Activated naive CD4-positive, alpha-beta T cell treated with anti-CD3 and anti-CD28 coated beads for 36 hours (primary cell): ENCODE data around the gene MPG. TPM values are rescaled to one million over a fixed set of nuclear protein-coding genes. Genes with fewer than 3 reads are reported as not detected.
"Not testable (repeated sequence)": the region's sequence is repeated elsewhere in the genome, so short reads cannot be mapped to it uniquely, and the experiment has no call there.

Experiments used
- CTCF ChIA-PET: fragments of 350-600 bp; sonication (Branson Sonifier 250); formaldehyde crosslinking; loops from one replicate; lab custom pipeline; 2021; ENCODE audit warnings: antibody characterized with exemption; lab: Charles Lee
- DNase-seq: peaks from one replicate; pipeline ENCODE4 v3.0.0-alpha.2; 2020
- H3K27ac Mint-ChIP-seq: one replicate; pipeline ENCODE4 v1.8.0; 2021; ENCODE audit warnings: mild to moderate bottlenecking, mixed read lengths
- H3K27me3 Mint-ChIP-seq: one replicate; pipeline ENCODE4 v1.8.0; 2021; ENCODE audit warnings: low read depth, mixed read lengths
- H3K36me3 Mint-ChIP-seq: one replicate; pipeline ENCODE4 v1.8.0; 2021; ENCODE audit warnings: low read depth, mixed read lengths
- H3K4me1 Mint-ChIP-seq: one replicate; pipeline ENCODE4 v1.8.0; 2021; ENCODE audit warnings: low read depth, mixed read lengths
- H3K4me3 Mint-ChIP-seq: one replicate; pipeline ENCODE4 v1.8.0; 2021; ENCODE audit warnings: mild to moderate bottlenecking, moderate library complexity, mixed read lengths
- H3K9me3 Mint-ChIP-seq: one replicate; pipeline ENCODE4 v1.8.0; 2021; ENCODE audit warnings: mixed read lengths
- intact Hi-C: fragments of 100-400 bp; cut with micrococcal nuclease; formaldehyde crosslinking; loops from one replicate; pipeline ENCODE4 v1.15.1; 2023
- total RNA-seq, 2 experiments: library from RNA; stranded (reverse); gene quantifications; one replicate each; pipeline ENCODE4 v1.2.3, GENCODE V29; 2021

Gene MPG
- total RNA-seq, 2 experiments from 2014 or later: 38.6 to 38.8 TPM

DNA sequence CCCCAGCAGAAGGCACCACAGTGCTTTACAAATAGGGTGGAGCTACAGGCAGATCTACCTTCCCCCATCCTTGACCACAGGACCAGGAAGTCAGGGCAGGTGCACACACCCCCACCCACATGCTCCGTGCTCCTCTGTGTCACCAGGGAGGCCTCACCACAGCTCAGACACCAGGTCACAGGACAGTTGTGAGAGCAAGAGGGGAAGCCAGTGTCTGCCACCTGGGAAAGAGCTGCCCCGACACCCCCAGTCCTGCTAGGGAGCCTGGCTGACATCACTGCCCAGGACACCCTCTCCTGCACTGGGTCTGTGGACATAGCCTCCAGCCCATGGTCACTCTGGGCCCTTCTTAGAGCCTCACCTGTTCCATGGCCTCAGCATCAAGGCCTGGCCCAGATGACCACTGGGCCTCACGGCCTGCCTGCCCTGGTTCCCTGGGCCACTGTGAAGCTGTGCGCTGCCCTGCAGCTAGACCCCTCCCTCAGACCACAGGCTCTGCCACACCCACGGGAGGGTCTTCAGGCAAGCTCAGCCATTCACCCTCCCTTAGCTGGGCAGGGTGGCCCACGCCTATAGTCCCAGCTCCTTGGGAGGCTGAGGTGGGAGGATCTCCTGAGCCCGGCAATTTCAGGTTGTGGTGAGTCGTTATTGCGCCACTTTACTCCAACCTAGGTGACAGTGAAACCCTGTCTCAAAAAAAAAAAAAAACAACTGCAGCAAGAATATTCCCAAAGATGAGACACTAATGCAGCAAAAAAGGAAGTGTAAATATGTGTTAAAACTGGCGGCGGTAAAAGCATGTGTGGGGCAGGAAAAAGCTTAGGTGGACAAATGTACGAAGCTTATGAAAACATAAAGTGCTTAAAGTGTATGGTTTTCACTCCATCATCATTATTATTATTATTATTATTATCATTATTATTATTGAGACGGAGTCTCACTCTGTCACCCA lies 38.8 kb upstream of the MPG start:
- H3K27me3 Mint-ChIP-seq: no peaks in the 10 kb centered on the region
- no peak overlapping the region for H3K4me3 Mint-ChIP-seq
- peaks cover 32% of the 10 kb centered on the region for H3K36me3 Mint-ChIP-seq
- CTCF ChIA-PET: interaction anchor here (0.6 kb wide), 1 partner anchor 174 kb away, joined by 3 read pairs; no protein-coding TSS in a partner anchor
- H3K9me3 Mint-ChIP-seq: no peaks in the 10 kb centered on the region
- peak; percentile 44 for DNase-seq
- H3K27ac Mint-ChIP-seq: no peak overlapping the region
- intact Hi-C loops: no loop called here
- peaks cover 34% of the 10 kb centered on the region for H3K4me1 Mint-ChIP-seq

- CTCF ChIA-PET: interaction anchor here (0.6 kb wide), 1 partner anchor 254 kb away, joined by 3 read pairs; no protein-coding TSS in a partner anchor
- H3K36me3 Mint-ChIP-seq: peaks cover 43% of the 10 kb centered on the region
- no peaks in the 10 kb centered on the region for H3K9me3 Mint-ChIP-seq
- intact Hi-C loops: no loop called here
- H3K27me3 Mint-ChIP-seq: no peaks in the 10 kb centered on the region
- H3K27ac Mint-ChIP-seq: no peak overlapping the region
- DNase-seq: no peak
- no peak overlapping the region for H3K4me3 Mint-ChIP-seq
- H3K4me1 Mint-ChIP-seq: peaks cover 34% of the 10 kb centered on the region
Measured at GRCh38 chr16:41439-42068, 36.5 kb upstream of the MPG start.

GRCh38 chr16:42069-42457 lies 36.0 kb upstream of the MPG start:
- no peaks in the 10 kb centered on the region for H3K27me3 Mint-ChIP-seq
- CTCF ChIA-PET: no interaction called here
- H3K4me3 Mint-ChIP-seq: no peak overlapping the region
- peaks cover 35% of the 10 kb centered on the region for H3K4me1 Mint-ChIP-seq
- no peaks in the 10 kb centered on the region for H3K9me3 Mint-ChIP-seq
- H3K36me3 Mint-ChIP-seq: peaks cover 44% of the 10 kb centered on the region
- no peak overlapping the region for H3K27ac Mint-ChIP-seq
- intact Hi-C loops: no loop called here
- no peak for DNase-seq

DNA sequence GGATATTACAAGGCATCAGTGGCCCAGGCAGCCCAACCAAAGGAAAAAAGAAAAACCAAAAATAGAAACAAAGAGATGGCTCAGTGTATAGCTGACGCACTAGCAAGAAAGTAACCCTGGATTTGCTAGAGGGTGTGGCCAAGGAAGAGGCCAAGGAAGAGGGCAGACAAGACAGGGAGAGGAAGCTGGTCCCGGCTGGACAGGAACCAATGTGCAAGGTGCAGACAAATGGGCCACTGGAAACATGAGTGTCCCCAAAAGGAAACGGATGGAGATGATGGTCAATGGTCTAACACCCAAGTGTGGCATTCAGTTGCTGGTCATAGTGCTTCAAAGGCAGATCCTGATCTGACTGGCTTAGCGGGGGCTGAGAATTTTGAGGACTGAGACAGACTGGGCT lies 35.3 kb upstream of the MPG start:
- CTCF ChIA-PET: no interaction called here
- DNase-seq: no peak
- H3K4me1 Mint-ChIP-seq: peaks cover 38% of the 10 kb centered on the region

DNA sequence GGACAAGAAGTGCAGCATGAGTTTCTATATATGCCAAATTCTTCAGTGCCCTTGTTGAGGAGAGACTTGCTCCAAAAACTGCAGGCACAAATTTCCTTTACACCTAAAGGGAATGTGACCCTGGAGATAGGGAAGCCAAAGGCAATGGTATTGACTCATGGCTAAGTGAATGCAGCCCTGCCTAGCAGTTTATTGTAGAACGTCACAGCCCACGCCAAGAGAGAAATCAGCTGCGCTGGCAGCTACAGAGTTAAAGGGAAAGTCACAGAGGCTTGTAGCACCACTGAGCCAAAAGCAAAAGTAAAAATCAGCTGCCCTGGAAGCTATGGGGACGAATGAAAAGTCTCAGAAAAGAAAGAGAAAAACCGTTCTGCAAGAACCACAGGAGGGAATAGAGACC lies 34.7 kb upstream of the MPG start:
- intact Hi-C loops: no loop called here
- H3K36me3 Mint-ChIP-seq: peaks cover 50% of the 10 kb centered on the region
- H3K4me1 Mint-ChIP-seq: peaks cover 39% of the 10 kb centered on the region
- no peak for DNase-seq
- H3K27ac Mint-ChIP-seq: no peak overlapping the region
- CTCF ChIA-PET: no interaction called here
- no peaks in the 10 kb centered on the region for H3K9me3 Mint-ChIP-seq
- no peaks in the 10 kb centered on the region for H3K27me3 Mint-ChIP-seq
- H3K4me3 Mint-ChIP-seq: no peak overlapping the region

More for the DNA sequence above, 35.3 kb upstream of the MPG start:
- Mint-ChIP-seq H3K4me3 (no peak overlapping the region), H3K9me3 (no peaks in the 10 kb centered on the region), H3K27ac (no peak overlapping the region), H3K27me3 (no peaks in the 10 kb centered on the region), H3K36me3 (peaks cover 49% of the 10 kb centered on the region)
- intact Hi-C loops: no loop called here

- H3K36me3 Mint-ChIP-seq: peaks cover 51% of the 10 kb centered on the region
- DNase-seq: no peak
- H3K9me3 Mint-ChIP-seq: no peaks in the 10 kb centered on the region
- no peak overlapping the region for H3K4me3 Mint-ChIP-seq
- H3K27me3 Mint-ChIP-seq: no peaks in the 10 kb centered on the region
- H3K4me1 Mint-ChIP-seq: peaks cover 30% of the 10 kb centered on the region
- intact Hi-C loops: no loop called here
- CTCF ChIA-PET: no interaction called here
- H3K27ac Mint-ChIP-seq: no peak overlapping the region
Measured at GRCh38 chr16:44655-45054, 33.4 kb upstream of the MPG start.

DNA sequence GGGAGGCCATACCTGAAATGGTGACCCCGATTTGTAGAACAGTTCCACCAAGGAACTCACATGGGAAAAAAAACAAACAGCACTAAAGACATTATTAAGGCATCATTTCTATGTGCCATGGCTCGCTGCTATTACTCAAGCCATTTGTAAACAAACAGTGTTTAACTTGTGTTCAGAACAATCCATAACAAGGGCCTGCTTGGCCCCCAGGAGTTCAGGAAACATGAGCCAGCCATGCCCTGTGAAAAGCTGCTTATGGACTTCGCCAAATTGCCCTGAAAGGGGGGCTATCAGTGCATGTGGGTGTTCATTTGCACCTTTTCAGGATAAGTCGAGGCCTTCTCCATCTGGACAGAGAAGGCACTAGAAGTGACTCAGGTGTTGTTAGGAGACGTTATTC lies 32.6 kb upstream of the MPG start:
- peaks cover 28% of the 10 kb centered on the region for H3K4me1 Mint-ChIP-seq
- CTCF ChIA-PET: no interaction called here
- H3K27ac Mint-ChIP-seq: no peak overlapping the region
- no peaks in the 10 kb centered on the region for H3K9me3 Mint-ChIP-seq
- H3K27me3 Mint-ChIP-seq: no peaks in the 10 kb centered on the region
- H3K36me3 Mint-ChIP-seq: peaks cover 54% of the 10 kb centered on the region
- H3K4me3 Mint-ChIP-seq: no peak overlapping the region
- DNase-seq: no peak
- intact Hi-C loops: no loop called here

DNA sequence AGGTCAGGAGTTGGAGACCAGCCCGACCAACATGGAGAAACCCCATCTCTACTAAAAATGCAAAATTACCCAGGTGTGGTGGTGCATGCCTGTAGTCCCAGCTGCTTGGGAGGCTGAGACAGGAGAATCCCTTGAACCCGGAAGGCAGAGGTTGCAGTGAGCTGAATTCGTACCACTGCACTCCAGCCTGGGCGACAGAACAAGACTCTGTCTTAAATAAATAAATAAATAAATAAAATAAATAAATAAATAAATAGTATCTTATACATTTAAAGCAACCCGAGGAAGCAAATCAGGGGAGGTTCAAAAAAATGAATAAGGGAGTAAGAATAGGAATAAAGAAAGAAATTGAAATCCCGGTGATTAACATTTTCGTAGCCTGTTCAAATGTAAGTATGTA lies 31.5 kb upstream of the MPG start:
- peaks cover 37% of the 10 kb centered on the region for H3K4me1 Mint-ChIP-seq
- H3K27me3 Mint-ChIP-seq, DNase-seq, H3K27ac Mint-ChIP-seq, CTCF ChIA-PET, H3K4me3 Mint-ChIP-seq, H3K9me3 Mint-ChIP-seq, intact Hi-C loops: not testable (repeated sequence)
- H3K36me3 Mint-ChIP-seq: peaks cover 60% of the 10 kb centered on the region

- Mint-ChIP-seq H3K27ac (peak overlapping the region; percentile 27), H3K4me3 (no peak overlapping the region), H3K27me3 (no peaks in the 10 kb centered on the region), H3K9me3 (no peaks in the 10 kb centered on the region), H3K4me1 (peaks cover 37% of the 10 kb centered on the region), H3K36me3 (peaks cover 56% of the 10 kb centered on the region)
- CTCF ChIA-PET: no interaction called here
- intact Hi-C loops: no loop called here
- no peak for DNase-seq
Measured at GRCh38 chr16:47234-47633, 30.8 kb upstream of the MPG start.

DNA sequence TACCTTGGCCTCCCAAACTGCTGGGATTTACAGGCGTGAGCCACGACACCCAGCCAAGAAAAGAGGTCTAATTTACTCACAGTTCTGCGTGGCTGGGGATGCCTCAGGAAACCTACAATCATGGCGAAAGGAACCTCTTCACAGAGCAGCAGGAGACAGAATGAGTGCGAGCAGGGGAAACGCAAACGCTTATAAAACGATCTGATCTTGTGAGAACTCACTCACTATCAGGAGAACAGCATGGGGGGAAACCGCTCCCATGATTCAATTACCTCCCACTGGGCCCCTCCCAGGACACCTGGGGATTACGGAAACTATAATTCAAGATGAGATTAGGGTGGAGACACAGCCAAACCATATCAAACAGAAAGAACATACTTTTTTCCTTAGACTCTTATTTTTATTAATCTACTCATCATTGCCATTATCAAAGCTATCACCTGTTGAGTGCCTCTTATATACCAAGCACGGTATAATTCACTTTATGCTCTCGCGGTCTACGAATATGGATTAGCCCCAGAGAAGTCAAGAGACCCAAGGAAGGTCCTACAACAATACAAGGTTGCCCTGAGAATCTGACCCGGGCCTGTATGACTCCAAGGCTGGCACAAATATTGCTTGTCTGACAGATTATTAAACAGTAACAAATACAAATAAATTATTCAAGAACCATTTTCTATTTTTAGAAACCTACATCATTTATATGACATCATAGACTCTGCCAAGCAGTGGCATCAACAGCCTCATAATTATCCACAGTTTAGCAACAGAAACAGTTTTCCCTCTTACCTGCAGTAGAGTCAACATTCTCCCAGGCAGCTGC lies 27.0 kb upstream of the MPG start:
- H3K27me3 Mint-ChIP-seq: no peaks in the 10 kb centered on the region
- no peak for DNase-seq
- H3K4me1 Mint-ChIP-seq: peaks cover 37% of the 10 kb centered on the region
- peaks cover 34% of the 10 kb centered on the region for H3K36me3 Mint-ChIP-seq
- CTCF ChIA-PET: no interaction called here
- intact Hi-C loops: no loop called here
- H3K27ac Mint-ChIP-seq: no peak overlapping the region
- peak overlapping the region; percentile 94 for H3K4me3 Mint-ChIP-seq
- H3K9me3 Mint-ChIP-seq: no peaks in the 10 kb centered on the region

- CTCF ChIA-PET: interaction anchor here (0.8 to 0.9 kb wide), 2 partner anchors 42 to 44 kb away, joined by 3 to 4 read pairs; no protein-coding TSS in a partner anchor
- intact Hi-C loops: loop anchor here (1.0 kb wide), 4 partner anchors 31 to 182 kb away; partner anchors contain the start of gene NPRL3
- DNase-seq: peak; percentile 99
- Mint-ChIP-seq H3K36me3 (peaks cover 21% of the 10 kb centered on the region), H3K4me1 (peaks cover 31% of the 10 kb centered on the region), H3K4me3 (peak within 1 kb of the TSS; percentile 94), H3K27me3 (no peaks in the 10 kb centered on the region), H3K9me3 (no peaks in the 10 kb centered on the region), H3K27ac (peak within 1 kb of the TSS; percentile 91)
Measured at GRCh38 chr16:53346-54236, 24.4 kb upstream of the MPG start, which contains the start of the genes POLR3K and SNRNP25. POLR3K (minus strand) TSS chr16:53608; CDS start chr16:53586, 22 bp downstream. SNRNP25 (plus strand) TSS chr16:53828; CDS start chr16:54017, 189 bp downstream.
